ENCODE data around the gene HSDL2.
A peak's percentile ranks its signal among the peaks of the same experiment; 100 is the strongest.
"Not testable (repeated sequence)": the region's sequence is repeated elsewhere in the genome, so short reads cannot be mapped to it uniquely, and the experiment has no call there.

Gene HSDL2

GRCh38 chr9:112396872-112397271, 17.0 kb downstream of the HSDL2 start:
- no peak for DNase-seq (ENCODE audit: low spot score)

GRCh38 chr9:112401175-112401815, 21.4 kb downstream of the HSDL2 start:
- DNase-seq (ENCODE audit: low spot score) = no peak

- no peak for DNase-seq (ENCODE audit: low spot score)
These were observed 23.8 kb downstream of the HSDL2 start for GRCh38 chr9:112403614-112404201.

GRCh38 chr9:112404508-112404932, 24.6 kb downstream of the HSDL2 start:
- no peak for DNase-seq (ENCODE audit: low spot score)

GRCh38 chr9:112408275-112408674, 28.4 kb downstream of the HSDL2 start:
- no peak for DNase-seq (ENCODE audit: low spot score)

- DNase-seq (ENCODE audit: low spot score) = no peak
These were observed 28.9 kb downstream of the HSDL2 start for GRCh38 chr9:112408819-112409218.

GRCh38 chr9:112409758-112410157, 29.9 kb downstream of the HSDL2 start:
- DNase-seq (ENCODE audit: low spot score) = no peak

- no peak for DNase-seq (ENCODE audit: low spot score)
These were observed 31.7 kb downstream of the HSDL2 start for GRCh38 chr9:112411626-112412027.

GRCh38 chr9:112413728-112414127, 33.8 kb downstream of the HSDL2 start:
- DNase-seq (ENCODE audit: low spot score) = not testable (repeated sequence)

- DNase-seq (ENCODE audit: low spot score) = no peak
These were observed 40.3 kb downstream of the HSDL2 start for GRCh38 chr9:112420208-112420607.

GRCh38 chr9:112421771-112422222, 41.9 kb downstream of the HSDL2 start:
- no peak for DNase-seq (ENCODE audit: low spot score)

GRCh38 chr9:112422417-112423148, 42.7 kb downstream of the HSDL2 start:
- no peak for DNase-seq (ENCODE audit: low spot score)

- DNase-seq (ENCODE audit: low spot score) = no peak
These were observed 50.2 kb downstream of the HSDL2 start for GRCh38 chr9:112430006-112430522.

GRCh38 chr9:112433499-112434392, 53.8 kb downstream of the HSDL2 start:
- no peak for DNase-seq (ENCODE audit: low spot score)

- no peak for DNase-seq (ENCODE audit: low spot score)
These were observed 54.6 kb downstream of the HSDL2 start for GRCh38 chr9:112434487-112434886.

GRCh38 chr9:112437406-112437805, 57.5 kb downstream of the HSDL2 start:
- DNase-seq (ENCODE audit: low spot score) = no peak

GRCh38 chr9:112439171-112439570, 59.3 kb downstream of the HSDL2 start:
- peak; percentile 29 for DNase-seq (ENCODE audit: low spot score)

GRCh38 chr9:112439825-112440224, 59.9 kb downstream of the HSDL2 start:
- no peak for DNase-seq (ENCODE audit: low spot score)

GRCh38 chr9:112443200-112443599, 63.3 kb downstream of the HSDL2 start:
- DNase-seq (ENCODE audit: low spot score) = peak; percentile 41

- DNase-seq (ENCODE audit: low spot score) = no peak
These were observed 63.7 kb downstream of the HSDL2 start for GRCh38 chr9:112443636-112444035.

- no peak for DNase-seq (ENCODE audit: low spot score)
These were observed 65.3 kb downstream of the HSDL2 start for GRCh38 chr9:112445196-112445595.

- no peak for DNase-seq (ENCODE audit: low spot score)
These were observed 66.2 kb downstream of the HSDL2 start for GRCh38 chr9:112446080-112446479.
